Loucy (cell line): ENCODE data around the gene TSPAN13.
"Not testable (repeated sequence)": the region's sequence is repeated elsewhere in the genome, so short reads cannot be mapped to it uniquely, and the experiment has no call there.

Source experiments
- CTCF ChIP-seq: fragments of 200-600 bp; sonication (generic); conservative IDR thresholded peaks from 2 replicates; pipeline ENCODE4 v1.5.1; 2014; ENCODE audit warnings: mild to moderate bottlenecking, antibody characterized with exemption, low read length
- EZH2phosphoT487 ChIP-seq: fragments of 200-600 bp; IDR thresholded peaks from 2 replicates; pipeline ENCODE4 v1.6.1; 2018; ENCODE audit warnings: antibody characterized with exemption, mild to moderate bottlenecking, moderate library complexity, borderline replicate concordance

GRCh38 chr7:16769994-16770393 lies 16.4 kb downstream of the TSPAN13 start:
- TF ChIP-seq CTCF, EZH2phosphoT487: not testable (repeated sequence)
